Measurements from ENCODE around the gene PCDH18.
"Not testable (repeated sequence)": the region's sequence is repeated elsewhere in the genome, so short reads cannot be mapped to it uniquely, and the experiment has no call there.

The PCDH18 gene

DNA sequence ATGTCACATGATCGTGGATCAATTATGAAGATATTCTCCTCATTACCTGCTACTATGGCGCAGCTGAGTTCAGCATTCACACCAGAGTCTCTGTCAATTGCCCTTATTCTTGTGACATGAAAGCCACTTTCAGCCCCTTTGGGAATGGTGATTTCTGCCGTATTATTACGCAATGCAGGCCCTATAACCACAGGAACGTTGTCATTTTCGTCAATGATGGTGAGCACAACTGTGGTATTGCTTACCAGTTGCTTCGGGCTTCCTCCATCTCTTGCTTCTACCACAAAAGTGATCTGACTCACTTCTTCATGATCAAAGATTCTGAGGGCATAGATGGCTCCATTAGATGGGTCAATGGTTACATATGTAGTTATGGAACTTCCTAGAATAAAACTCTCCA lies 2.1 kb downstream of the PCDH18 start:
- no peak for DNase-seq

DNA sequence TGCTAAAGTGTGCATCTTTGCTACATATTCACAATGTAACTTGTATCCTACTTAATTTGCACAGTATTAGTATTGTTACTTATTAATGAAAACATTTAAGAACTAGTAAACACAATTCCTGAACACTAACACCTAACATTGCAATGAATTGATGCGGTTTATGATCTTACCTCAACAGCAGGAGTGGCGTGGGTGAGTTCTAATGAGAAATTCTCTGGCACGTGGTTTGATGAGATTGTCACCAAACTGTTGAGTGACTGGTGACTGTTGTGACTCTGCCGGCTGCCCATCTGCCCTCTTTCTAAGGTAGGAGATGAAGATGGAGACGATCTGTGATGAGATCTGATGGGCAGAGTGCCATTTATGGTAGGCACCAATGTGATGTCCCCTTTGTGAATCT lies 2.9 kb downstream of the PCDH18 start:
- DNase-seq: no peak

- no peak for DNase-seq
Observed at GRCh38 chr4:137528673-137529072, 3.6 kb downstream of the PCDH18 start.

- no peak for DNase-seq
Observed at GRCh38 chr4:137526681-137527080, 5.6 kb downstream of the PCDH18 start.

DNA sequence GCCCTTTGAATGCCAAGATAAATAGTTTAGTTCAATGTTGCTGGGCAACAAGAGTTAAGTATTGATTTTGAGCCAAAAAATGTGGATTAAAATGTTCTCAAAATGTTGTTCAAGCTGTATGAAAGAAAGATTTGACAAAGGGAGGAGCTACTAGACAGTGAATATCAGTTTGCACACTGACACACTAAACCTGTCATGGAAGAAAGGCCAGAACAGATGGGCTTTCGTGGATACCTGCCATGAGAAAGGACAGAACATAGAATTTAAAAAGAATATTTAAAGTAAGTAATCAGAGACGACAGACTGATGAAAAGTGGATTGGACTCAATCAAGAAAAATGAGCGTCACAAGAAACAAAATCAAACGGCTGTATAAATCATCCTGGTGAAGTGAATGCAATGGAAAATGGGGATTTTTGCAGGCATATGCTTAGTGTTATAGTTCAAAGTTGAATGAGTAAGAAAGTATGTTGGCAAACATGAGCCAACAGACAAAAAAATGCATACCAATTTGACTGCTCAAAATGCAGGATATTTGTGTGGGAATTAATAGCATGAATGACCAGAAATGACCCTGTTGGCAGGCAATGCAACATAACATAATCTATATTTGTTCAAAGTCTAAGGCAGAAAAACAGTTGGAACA lies 7.4 kb downstream of the PCDH18 start:
- no peak for DNase-seq

- DNase-seq: no peak
Observed at GRCh38 chr4:137523329-137523728, 9.0 kb downstream of the PCDH18 start.

DNA sequence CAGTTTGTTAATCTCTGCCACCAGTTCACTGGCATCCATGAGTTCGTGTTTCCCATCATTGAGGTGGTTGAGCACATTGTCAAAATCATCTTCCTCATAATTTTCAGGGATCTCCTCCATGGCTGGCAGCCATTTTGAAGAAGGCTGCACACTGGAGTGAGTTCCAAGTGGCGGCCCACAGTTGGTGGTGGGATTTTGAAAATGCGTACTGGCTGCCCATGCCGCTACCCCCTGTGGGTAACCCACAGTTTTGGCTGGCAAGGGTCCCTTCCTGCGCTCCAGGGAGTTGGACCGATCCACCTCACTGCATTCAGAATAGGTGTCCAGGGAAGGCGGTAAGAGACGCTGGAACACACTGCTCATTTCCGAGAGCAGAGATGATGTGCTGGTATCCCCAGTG lies 11.2 kb downstream of the PCDH18 start:
- no peak for DNase-seq

- no peak for DNase-seq
Observed at GRCh38 chr4:137519406-137519805, 12.9 kb downstream of the PCDH18 start.

GRCh38 chr4:137517323-137517722 lies 15.0 kb downstream of the PCDH18 start:
- DNase-seq: not testable (repeated sequence)

DNA sequence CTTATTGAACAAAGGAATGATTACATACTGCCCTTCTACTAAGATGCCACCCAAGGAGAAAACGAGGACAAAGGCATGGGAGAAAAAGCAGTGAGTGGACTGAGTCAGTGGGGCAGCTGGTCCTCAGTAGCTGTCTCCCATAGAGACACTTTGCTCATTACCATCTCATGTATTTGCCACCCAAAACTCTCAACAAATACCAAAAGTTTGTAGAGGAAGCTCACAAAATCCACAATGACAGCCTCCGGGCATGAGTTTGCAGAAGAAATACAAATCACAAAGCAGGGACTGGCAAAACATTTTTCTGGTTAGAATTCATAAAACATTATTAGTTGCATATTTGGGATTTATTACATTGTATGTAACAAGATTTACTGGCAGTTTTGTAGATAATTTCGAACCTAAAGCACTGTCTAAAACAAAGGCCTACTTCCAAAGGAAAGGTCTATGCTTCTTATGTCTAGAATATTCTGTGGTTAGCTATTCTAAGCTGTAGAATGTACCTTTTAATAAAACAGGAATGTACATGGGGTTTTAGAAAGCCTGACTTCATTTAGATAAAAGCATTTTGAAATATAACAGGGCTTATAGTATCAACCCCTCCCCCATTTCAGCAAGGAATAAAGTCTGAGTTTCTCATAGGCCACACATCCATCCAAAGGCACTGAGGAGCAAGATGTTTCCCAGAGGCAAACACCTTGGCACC lies 17.7 kb downstream of the PCDH18 start:
- no peak for DNase-seq

DNA sequence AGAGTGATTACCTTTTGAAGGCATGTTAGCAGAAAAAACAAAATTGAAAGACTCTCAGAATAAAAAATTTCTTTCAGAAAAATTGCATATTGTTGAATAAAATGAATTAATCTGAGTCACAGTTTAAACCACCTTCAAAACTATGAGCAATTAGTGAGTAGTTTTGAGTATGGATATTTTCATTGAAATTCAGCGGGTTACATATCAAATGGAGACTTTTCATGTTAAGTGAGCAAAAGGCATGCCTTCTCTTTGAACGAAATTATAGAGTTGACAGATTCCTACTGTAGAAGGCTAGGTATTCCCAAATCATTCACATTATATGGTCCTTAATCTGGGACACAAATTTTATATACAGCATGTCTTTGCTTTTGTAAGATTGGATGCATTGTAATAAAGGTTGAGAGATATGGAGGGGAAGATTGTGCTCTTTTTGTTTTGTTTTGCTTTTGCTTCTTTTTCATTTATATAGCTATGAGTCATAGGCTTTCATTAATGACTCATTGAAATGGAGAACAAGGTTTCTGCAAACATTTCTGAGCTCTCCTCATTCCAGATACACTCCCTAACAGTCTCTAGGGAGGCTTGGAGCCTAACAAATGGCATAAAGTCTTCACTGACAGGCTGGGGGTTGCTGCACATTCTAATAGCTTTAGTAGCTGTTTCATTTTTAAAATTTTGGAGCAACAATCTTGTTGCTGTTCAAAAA lies 21.6 kb downstream of the PCDH18 start:
- DNase-seq: no peak

DNA sequence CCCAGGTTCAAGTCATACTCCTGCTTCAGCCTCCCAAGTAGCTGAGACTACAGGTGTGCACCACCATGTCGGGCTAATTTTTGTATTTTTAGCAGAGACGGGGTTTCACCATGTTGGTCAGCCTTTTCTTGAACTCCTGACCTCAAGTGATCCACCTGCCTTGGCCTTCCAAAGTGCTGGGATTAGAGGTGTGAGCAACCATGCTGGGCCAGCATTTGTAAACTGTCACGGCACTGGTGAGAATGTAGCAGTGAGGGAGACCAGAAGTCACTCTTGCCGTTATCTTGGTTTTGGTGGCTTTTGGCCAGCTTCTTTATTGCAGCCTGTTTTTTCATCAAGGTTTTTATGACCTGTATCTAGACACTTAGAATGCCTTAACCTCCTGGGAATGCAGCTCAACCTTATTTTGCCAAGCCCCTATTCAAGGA lies 22.4 kb downstream of the PCDH18 start:
- DNase-seq: no peak

GRCh38 chr4:137502339-137503129 lies 29.8 kb downstream of the PCDH18 start:
- DNase-seq: no peak

GRCh38 chr4:137496267-137496666 lies 36.0 kb downstream of the PCDH18 start:
- DNase-seq: not testable (repeated sequence)

GRCh38 chr4:137495578-137495977 lies 36.7 kb downstream of the PCDH18 start:
- no peak for DNase-seq

GRCh38 chr4:137483313-137483959 lies 48.9 kb downstream of the PCDH18 start:
- DNase-seq: not testable (repeated sequence)

DNA sequence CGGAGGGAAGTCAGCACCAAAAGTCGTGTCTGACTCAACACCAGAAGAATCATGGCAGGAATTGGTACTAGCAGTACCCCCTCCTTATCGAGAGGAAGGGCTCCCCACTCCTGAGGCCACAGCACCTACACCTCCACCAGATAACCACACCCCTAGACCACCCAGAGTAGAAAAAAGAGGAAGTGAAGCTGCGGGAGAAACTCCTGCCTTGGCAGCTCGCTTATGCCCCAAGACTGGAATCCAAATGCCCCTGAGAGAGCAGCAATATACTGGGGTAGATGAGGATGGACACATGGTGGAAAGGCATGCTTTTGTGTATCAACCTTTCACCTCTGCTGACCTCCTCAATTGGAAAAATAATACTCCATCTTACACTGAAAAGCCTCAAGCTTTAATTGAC lies 52.6 kb downstream of the PCDH18 start:
- DNase-seq: not testable (repeated sequence)

GRCh38 chr4:137476345-137476744 lies 55.9 kb downstream of the PCDH18 start:
- no peak for DNase-seq

DNA sequence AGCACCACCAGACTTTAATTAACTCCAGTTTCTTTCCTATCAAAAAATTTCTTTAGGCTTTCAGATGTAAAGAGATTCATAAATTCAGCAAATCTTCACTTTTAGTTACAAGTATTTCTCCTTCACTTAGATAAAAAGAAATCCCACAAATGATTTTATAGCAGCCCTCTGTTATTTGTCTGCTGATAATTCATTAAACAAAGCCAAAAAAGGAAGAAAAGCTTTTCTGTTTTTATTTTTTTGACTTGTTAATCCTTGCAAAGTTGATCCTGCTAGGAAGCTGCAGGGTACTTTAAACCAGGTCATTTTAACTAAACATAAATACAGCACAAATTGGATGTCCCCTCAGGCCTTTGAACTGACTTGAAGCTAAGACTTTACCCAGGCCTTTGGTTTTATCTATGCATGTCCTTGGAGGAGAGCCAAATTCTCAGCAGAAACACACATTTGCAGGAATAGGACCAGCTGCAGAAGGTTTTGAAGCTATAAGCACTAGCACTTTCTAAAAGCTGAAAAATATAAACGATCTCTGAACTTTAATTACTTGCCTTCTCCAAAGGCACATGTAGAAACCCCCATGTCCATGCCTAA lies 57.5 kb downstream of the PCDH18 start:
- DNase-seq: no peak

- no peak for DNase-seq
Observed at GRCh38 chr4:137471895-137472294, 60.4 kb downstream of the PCDH18 start.

- no peak for DNase-seq
Observed at GRCh38 chr4:137471461-137471860, 60.8 kb downstream of the PCDH18 start.

DNA sequence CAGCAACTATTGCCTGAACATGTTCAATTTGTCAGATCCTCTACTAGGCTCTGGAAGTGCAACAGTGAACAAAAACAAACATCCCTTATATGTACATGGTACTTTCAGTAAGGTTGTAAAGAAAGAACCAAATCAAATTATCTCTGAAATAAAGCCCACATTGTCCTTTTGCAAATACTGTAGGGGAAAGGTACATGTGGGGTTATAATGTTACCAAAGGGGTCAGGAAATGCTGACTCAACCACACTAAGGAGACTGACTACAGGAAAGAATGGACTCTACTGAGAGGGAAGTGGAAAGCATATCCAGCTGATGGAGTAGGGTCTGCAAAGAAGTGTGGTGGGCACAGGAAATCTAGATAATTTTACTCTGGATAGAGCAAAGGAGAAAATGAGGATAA lies 61.5 kb downstream of the PCDH18 start:
- no peak for DNase-seq
